Astrocyte (in vitro differentiated cells and primary cell): Measurements from ENCODE around the gene UGT3A1. TPM values are rescaled to one million over a fixed set of nuclear protein-coding genes. Genes with fewer than 3 reads are reported as not detected.
A peak's percentile ranks its signal among the peaks of the same experiment; 100 is the strongest.

Source experiments
- DNase-seq: peaks from one replicate; pipeline ENCODE4 v3.0.0-alpha.2; 2010; ENCODE audit warnings: low read depth
- FAIRE-seq: peaks from 2 replicates; lab custom pipeline; 2011; peaks lifted over from hg19 to GRCh38; lab: Jason Lieb, UNC
- H2AFZ ChIP-seq: 2 replicates; pipeline ENCODE4 v1.6.0; 2012; ENCODE audit warnings: low read depth, low read length, inconsistent platforms
- H3K27ac ChIP-seq: 2 replicates; pipeline ENCODE4 v1.5.1; 2011; ENCODE audit warnings: low read depth, low read length, inconsistent platforms
- H3K27me3 ChIP-seq: 2 replicates; pipeline ENCODE4 v1.6.0; 2011; ENCODE audit warnings: low read length, inconsistent platforms; ENCODE audit not compliant: insufficient read depth
- H3K36me3 ChIP-seq: 2 replicates; pipeline ENCODE4 v1.5.1; 2011; ENCODE audit warnings: low read length, inconsistent platforms; ENCODE audit not compliant: insufficient read depth
- H3K4me1 ChIP-seq: 2 replicates; pipeline ENCODE4 v1.5.1; 2011; ENCODE audit warnings: low read length, inconsistent platforms; ENCODE audit not compliant: insufficient read depth
- H3K4me2 ChIP-seq: 2 replicates; pipeline ENCODE4 v1.6.0; 2012; ENCODE audit warnings: low read length, inconsistent platforms
- H3K4me3 ChIP-seq: 2 replicates; pipeline ENCODE4 v1.5.1; 2011; ENCODE audit warnings: low read depth, mild to moderate bottlenecking, low read length, inconsistent platforms; ENCODE audit not compliant: insufficient read depth
- H3K79me2 ChIP-seq: 2 replicates; pipeline ENCODE4 v1.6.0; 2012; ENCODE audit warnings: mild to moderate bottlenecking, low read length, inconsistent platforms; ENCODE audit not compliant: insufficient read depth
- H3K9ac ChIP-seq: 2 replicates; pipeline ENCODE4 v1.6.0; 2012; ENCODE audit warnings: mild to moderate bottlenecking, low read length, inconsistent platforms
- H3K9me3 ChIP-seq: 2 replicates; pipeline ENCODE4 v1.5.1; 2012; ENCODE audit warnings: low read depth, mild to moderate bottlenecking, low read length, inconsistent platforms; ENCODE audit not compliant: insufficient read depth
- H4K20me1 ChIP-seq: 2 replicates; pipeline ENCODE4 v1.6.0; 2012; ENCODE audit warnings: low read length, inconsistent platforms; ENCODE audit not compliant: insufficient read depth
- H3K27ac Mint-ChIP-seq: one replicate; pipeline ENCODE4 v1.8.0; 2021; ENCODE audit warnings: mild to moderate bottlenecking, mixed read lengths; ENCODE audit not compliant: unreplicated experiment
- H3K27me3 Mint-ChIP-seq: one replicate; pipeline ENCODE4 v1.8.0; 2021; ENCODE audit warnings: low read depth, mixed read lengths; ENCODE audit not compliant: unreplicated experiment
- H3K36me3 Mint-ChIP-seq: one replicate; pipeline ENCODE4 v1.8.0; 2021; ENCODE audit warnings: low read depth, mixed read lengths; ENCODE audit not compliant: unreplicated experiment
- H3K4me1 Mint-ChIP-seq: one replicate; pipeline ENCODE4 v1.8.0; 2021; ENCODE audit warnings: low read depth, mixed read lengths; ENCODE audit not compliant: unreplicated experiment
- H3K4me3 Mint-ChIP-seq: one replicate; pipeline ENCODE4 v1.8.0; 2021; ENCODE audit warnings: mild to moderate bottlenecking, moderate library complexity, mixed read lengths; ENCODE audit not compliant: unreplicated experiment
- H3K9me3 Mint-ChIP-seq: one replicate; pipeline ENCODE4 v1.8.0; 2021; ENCODE audit warnings: mild to moderate bottlenecking, mixed read lengths; ENCODE audit not compliant: unreplicated experiment
- EZH2 ChIP-seq: IDR thresholded peaks from 2 replicates; pipeline ENCODE4 v1.6.1; 2012; ENCODE audit warnings: mild to moderate bottlenecking, low read length, inconsistent platforms; ENCODE audit not compliant: insufficient read depth
- total RNA-seq: library from RNA; stranded (reverse); gene quantifications from 2 replicates; pipeline ENCODE4 v1.2.1, GENCODE V29; 2021
- TF ChIP-seq, protein P1 (sequence below): IDR thresholded peaks from 2 replicates; pipeline ENCODE4 v1.5.1; 2011; ENCODE audit warnings: low read depth, mild to moderate bottlenecking, inconsistent platforms, low read length, moderate library complexity; ENCODE audit not compliant: insufficient read depth

UGT3A1 gene
- total RNA-seq, 1 donor from 2014 or later: 0.14 TPM

DNA sequence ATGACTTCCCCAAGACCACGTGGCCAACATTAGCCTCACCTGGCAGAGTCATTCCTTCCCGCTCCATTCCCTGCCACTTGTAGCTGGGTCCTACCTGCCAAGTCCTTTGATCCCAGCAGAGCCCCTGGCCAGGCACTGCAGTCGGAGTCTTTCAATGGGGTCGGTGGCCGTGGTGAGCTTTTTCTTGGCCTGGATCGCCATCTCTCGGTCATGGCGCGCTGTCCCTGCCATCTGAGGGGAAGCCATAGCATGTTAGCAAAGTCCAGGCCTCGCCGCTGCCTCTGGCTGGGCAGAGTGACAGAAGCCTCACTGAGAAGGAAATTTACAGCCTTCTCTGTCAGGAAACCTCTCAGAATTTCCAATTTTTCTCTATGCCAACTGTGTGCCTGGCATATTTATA is 70.3 kb downstream of the UGT3A1 start:
- DNase-seq (no peak), FAIRE-seq (no peak)
- H3K36me3 ChIP-seq: no peaks in the 10 kb centered on the region
- H3K4me2 ChIP-seq: no peak overlapping the region
- H3K27ac Mint-ChIP-seq: no peak overlapping the region
- H3K9me3 Mint-ChIP-seq: peaks cover 5% of the 10 kb centered on the region
- no peaks in the 10 kb centered on the region for H4K20me1 ChIP-seq
- TF ChIP-seq, protein P1, sequence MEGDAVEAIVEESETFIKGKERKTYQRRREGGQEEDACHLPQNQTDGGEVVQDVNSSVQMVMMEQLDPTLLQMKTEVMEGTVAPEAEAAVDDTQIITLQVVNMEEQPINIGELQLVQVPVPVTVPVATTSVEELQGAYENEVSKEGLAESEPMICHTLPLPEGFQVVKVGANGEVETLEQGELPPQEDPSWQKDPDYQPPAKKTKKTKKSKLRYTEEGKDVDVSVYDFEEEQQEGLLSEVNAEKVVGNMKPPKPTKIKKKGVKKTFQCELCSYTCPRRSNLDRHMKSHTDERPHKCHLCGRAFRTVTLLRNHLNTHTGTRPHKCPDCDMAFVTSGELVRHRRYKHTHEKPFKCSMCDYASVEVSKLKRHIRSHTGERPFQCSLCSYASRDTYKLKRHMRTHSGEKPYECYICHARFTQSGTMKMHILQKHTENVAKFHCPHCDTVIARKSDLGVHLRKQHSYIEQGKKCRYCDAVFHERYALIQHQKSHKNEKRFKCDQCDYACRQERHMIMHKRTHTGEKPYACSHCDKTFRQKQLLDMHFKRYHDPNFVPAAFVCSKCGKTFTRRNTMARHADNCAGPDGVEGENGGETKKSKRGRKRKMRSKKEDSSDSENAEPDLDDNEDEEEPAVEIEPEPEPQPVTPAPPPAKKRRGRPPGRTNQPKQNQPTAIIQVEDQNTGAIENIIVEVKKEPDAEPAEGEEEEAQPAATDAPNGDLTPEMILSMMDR: peak; percentile 11
- no peak for TF ChIP-seq EZH2
- no peak overlapping the region for H3K9ac ChIP-seq
- peaks cover 14% of the 10 kb centered on the region for H3K4me1 ChIP-seq
- no peak overlapping the region for H2AFZ ChIP-seq
- no peak overlapping the region for H3K4me3 ChIP-seq
- H3K79me2 ChIP-seq: no peaks in the 10 kb centered on the region
- no peaks in the 10 kb centered on the region for H3K36me3 Mint-ChIP-seq
- H3K27me3 ChIP-seq: no peaks in the 10 kb centered on the region
- no peak overlapping the region for H3K4me3 Mint-ChIP-seq
- H3K9me3 ChIP-seq: no peaks in the 10 kb centered on the region
- H3K27ac ChIP-seq: no peak overlapping the region
- peaks cover 31% of the 10 kb centered on the region for H3K27me3 Mint-ChIP-seq
- peaks cover 12% of the 10 kb centered on the region for H3K4me1 Mint-ChIP-seq

DNA sequence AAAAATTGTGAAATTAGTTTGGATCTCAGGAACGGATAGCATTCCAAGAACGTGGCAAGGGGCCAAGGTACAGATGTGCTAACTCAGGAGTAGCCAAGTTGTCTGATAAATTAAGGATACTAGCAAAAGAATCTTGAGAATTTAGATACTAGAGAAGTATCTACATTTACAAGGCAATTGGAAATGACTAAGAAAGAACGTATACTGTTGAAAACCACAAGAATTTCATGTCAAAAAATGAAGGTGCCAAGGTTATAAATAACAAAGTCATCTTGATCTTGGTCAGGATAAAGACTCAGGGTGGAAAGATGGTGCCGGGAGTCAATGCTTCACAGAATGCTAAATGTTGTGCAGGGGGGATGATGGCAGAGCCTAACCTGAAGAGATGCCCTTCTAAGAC is 72.0 kb downstream of the UGT3A1 start:
- peak; percentile 78 for FAIRE-seq

DNA sequence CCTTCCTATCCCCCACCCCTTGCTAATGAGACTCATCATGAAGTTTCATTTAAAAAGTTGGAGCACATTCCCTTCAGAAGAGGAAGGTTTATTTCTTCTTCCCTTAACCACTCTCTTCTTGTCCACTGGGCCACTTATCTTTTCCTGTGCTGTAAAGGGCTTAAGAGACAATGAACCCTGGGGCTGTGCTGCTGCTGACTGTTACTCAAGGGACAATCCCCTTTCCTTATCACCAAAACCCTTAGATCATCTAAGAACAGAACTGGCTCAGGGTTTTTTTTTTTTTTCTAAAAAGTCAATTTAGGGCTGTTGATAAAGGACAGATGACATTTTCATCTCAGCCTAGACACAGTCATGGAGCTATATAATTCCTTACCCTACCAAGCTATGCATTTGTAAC is 82.4 kb downstream of the UGT3A1 start:
- Mint-ChIP-seq H3K27ac (no peak overlapping the region), H3K36me3 (no peaks in the 10 kb centered on the region), H3K9me3 (peaks cover 20% of the 10 kb centered on the region), H3K4me3 (no peak overlapping the region), H3K27me3 (peaks cover 2% of the 10 kb centered on the region), H3K4me1 (no peaks in the 10 kb centered on the region)
- H3K27ac ChIP-seq: no peak overlapping the region
- H3K79me2 ChIP-seq: no peaks in the 10 kb centered on the region
- FAIRE-seq (no peak), DNase-seq (no peak)
- H3K4me2 ChIP-seq: no peak overlapping the region
- H3K9ac ChIP-seq: no peak overlapping the region
- TF ChIP-seq EZH2: no peak
- TF ChIP-seq, protein P1: no peak
- H3K36me3 ChIP-seq: no peaks in the 10 kb centered on the region
- H3K4me3 ChIP-seq: no peak overlapping the region
- no peaks in the 10 kb centered on the region for H3K4me1 ChIP-seq
- no peaks in the 10 kb centered on the region for H3K9me3 ChIP-seq
- no peaks in the 10 kb centered on the region for H3K27me3 ChIP-seq
- H2AFZ ChIP-seq: no peak overlapping the region
- no peaks in the 10 kb centered on the region for H4K20me1 ChIP-seq

More for the DNA sequence above, 72.0 kb downstream of the UGT3A1 start:
- Mint-ChIP-seq H3K4me3 (no peak overlapping the region), H3K27me3 (peaks cover 24% of the 10 kb centered on the region), H3K9me3 (peaks cover 7% of the 10 kb centered on the region), H3K4me1 (peaks cover 9% of the 10 kb centered on the region), H3K36me3 (no peaks in the 10 kb centered on the region), H3K27ac (no peak overlapping the region)
- H3K9me3 ChIP-seq: no peaks in the 10 kb centered on the region
- no peaks in the 10 kb centered on the region for H3K27me3 ChIP-seq
- peak overlapping the region; percentile 4 for H3K4me2 ChIP-seq
- DNase-seq: peak; percentile 92
- no peak overlapping the region for H3K9ac ChIP-seq
- no peak overlapping the region for H3K27ac ChIP-seq
- no peak overlapping the region for H2AFZ ChIP-seq
- H3K36me3 ChIP-seq: no peaks in the 10 kb centered on the region
- no peaks in the 10 kb centered on the region for H4K20me1 ChIP-seq
- TF ChIP-seq, protein P1: no peak
- H3K4me3 ChIP-seq: no peak overlapping the region
- peaks cover 4% of the 10 kb centered on the region for H3K4me1 ChIP-seq
- H3K79me2 ChIP-seq: no peaks in the 10 kb centered on the region
